MM.1S (cell line): Measurements from ENCODE around the gene OR7D4.

ENCODE experiments used
- DNase-seq: peaks from one replicate; pipeline ENCODE4 v3.0.0-alpha.2; 2015
- H2AFZ ChIP-seq: fragments of 300-600 bp; sonication (generic); 2 replicates; pipeline ENCODE4 v1.6.0; 2016; ENCODE audit warnings: antibody characterized with exemption, low read length
- H3F3A ChIP-seq: fragments of 300-600 bp; sonication (generic); 2 replicates; pipeline ENCODE4 v1.6.1; 2016; ENCODE audit warnings: mild to moderate bottlenecking, antibody characterized with exemption, low read length, moderate library complexity, mixed read lengths; ENCODE audit not compliant: insufficient read depth
- H3K27ac ChIP-seq: fragments of 300-600 bp; sonication (generic); 2 replicates; pipeline ENCODE4 v1.5.1; 2016; ENCODE audit warnings: mild to moderate bottlenecking, low read length
- H3K27me3 ChIP-seq: fragments of 300-600 bp; sonication (generic); replicated peaks from 2 replicates; pipeline ENCODE4 v1.6.0; 2016; ENCODE audit warnings: low read length; ENCODE audit not compliant: insufficient read depth
- H3K36me3 ChIP-seq: fragments of 300-600 bp; sonication (generic); replicated peaks from 2 replicates; pipeline ENCODE4 v1.6.1; 2016; ENCODE audit warnings: mild to moderate bottlenecking, low read length, mixed read lengths; ENCODE audit not compliant: insufficient read depth
- H3K4me1 ChIP-seq: fragments of 300-600 bp; sonication (generic); 2 replicates; pipeline ENCODE4 v1.6.1; 2016; ENCODE audit warnings: low read length, mixed read lengths
- H3K4me2 ChIP-seq: fragments of 300-600 bp; sonication (generic); 2 replicates; pipeline ENCODE4 v1.6.0; 2016; ENCODE audit warnings: low read depth, low read length
- H3K4me3 ChIP-seq: fragments of 300-600 bp; sonication (generic); 2 replicates; pipeline ENCODE4 v1.5.1; 2016; ENCODE audit warnings: low read length, mixed read lengths
- H3K79me2 ChIP-seq: fragments of 300-600 bp; sonication (generic); 2 replicates; pipeline ENCODE4 v1.6.1; 2016; ENCODE audit warnings: mixed run types, low read length, mixed read lengths
- H3K9ac ChIP-seq: fragments of 300-600 bp; sonication (generic); 2 replicates; pipeline ENCODE4 v1.6.1; 2016; ENCODE audit warnings: low read length, mixed read lengths
- H3K9me2 ChIP-seq: fragments of 300-600 bp; sonication (generic); replicated peaks from 2 replicates; pipeline ENCODE4 v1.6.1; 2016; ENCODE audit warnings: mild to moderate bottlenecking, low read length, mixed read lengths; ENCODE audit not compliant: insufficient read depth
- H3K9me3 ChIP-seq: fragments of 300-600 bp; sonication (generic); replicated peaks from 2 replicates; pipeline ENCODE4 v1.6.1; 2016; ENCODE audit warnings: mild to moderate bottlenecking, low read length, mixed read lengths; ENCODE audit not compliant: insufficient read depth
- H4K20me1 ChIP-seq: fragments of 300-600 bp; sonication (generic); 2 replicates; pipeline ENCODE4 v1.6.1; 2016; ENCODE audit warnings: mild to moderate bottlenecking, low read length, moderate library complexity, mixed read lengths; ENCODE audit not compliant: insufficient read depth
- EZH2 ChIP-seq: fragments of 300-600 bp; sonication (generic); optimal IDR thresholded peaks from 2 replicates; pipeline ENCODE3; 2017; ENCODE audit warnings: low read depth, mild to moderate bottlenecking, antibody characterized with exemption, low read length, mixed read lengths
- EZH2phosphoT487 ChIP-seq: fragments of 300-600 bp; sonication (generic); IDR thresholded peaks from 2 replicates; pipeline ENCODE4 v1.6.1; 2018; ENCODE audit warnings: antibody characterized with exemption, low read length
- TF ChIP-seq, protein P1 (sequence below): fragments of 300-600 bp; sonication (generic); IDR thresholded peaks from 2 replicates; pipeline ENCODE4 v1.5.1; 2016; ENCODE audit warnings: antibody characterized with exemption, low read length, mixed read lengths

OR7D4 gene

DNA sequence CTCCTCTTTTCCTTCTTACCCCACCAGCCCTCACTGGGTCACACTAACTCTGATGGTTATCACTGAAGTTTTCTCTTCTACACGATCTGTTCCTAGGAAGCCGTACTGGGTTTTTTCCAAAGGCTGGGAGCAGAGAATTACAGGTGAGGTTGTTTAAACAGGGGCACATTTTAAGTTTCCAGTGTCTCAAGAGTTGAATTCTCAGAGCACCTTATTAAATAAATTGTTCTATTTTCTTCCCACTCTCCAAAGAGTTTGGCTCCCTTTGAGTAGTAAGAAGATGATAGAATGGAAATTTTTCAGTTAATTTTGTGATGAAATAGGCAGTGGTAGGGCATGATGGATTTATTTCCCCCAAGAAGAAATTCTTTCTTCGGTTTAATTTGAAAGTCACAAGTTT is at the start of gene OR7D4:
TSS of gene OR7D4 (minus strand) at position 101 of the 400 bp plus-strand sequence. CDS start 4,752 bp downstream, outside the sequence.
- Histone ChIP-seq H4K20me1 (no peaks in the 10 kb centered on the region), H3K9me3 (no peaks in the 10 kb centered on the region), H3K4me2 (no peak within 1 kb of the TSS), H3K27ac (no peak within 1 kb of the TSS), H3K9me2 (no peaks in the 10 kb centered on the region), H3K4me3 (no peak within 1 kb of the TSS), H2AFZ (no peak within 1 kb of the TSS), H3K79me2 (no peaks in the 10 kb centered on the region), H3K9ac (no peak within 1 kb of the TSS), H3K4me1 (no peaks in the 10 kb centered on the region), H3F3A (no peaks in the 10 kb centered on the region), H3K36me3 (no peaks in the 10 kb centered on the region), H3K27me3 (no peaks in the 10 kb centered on the region; the same call in 1 of the 2 replicates)
- DNase-seq: no peak
- TF ChIP-seq EZH2phosphoT487 (no peak), EZH2 (no peak)
- TF ChIP-seq, protein P1, sequence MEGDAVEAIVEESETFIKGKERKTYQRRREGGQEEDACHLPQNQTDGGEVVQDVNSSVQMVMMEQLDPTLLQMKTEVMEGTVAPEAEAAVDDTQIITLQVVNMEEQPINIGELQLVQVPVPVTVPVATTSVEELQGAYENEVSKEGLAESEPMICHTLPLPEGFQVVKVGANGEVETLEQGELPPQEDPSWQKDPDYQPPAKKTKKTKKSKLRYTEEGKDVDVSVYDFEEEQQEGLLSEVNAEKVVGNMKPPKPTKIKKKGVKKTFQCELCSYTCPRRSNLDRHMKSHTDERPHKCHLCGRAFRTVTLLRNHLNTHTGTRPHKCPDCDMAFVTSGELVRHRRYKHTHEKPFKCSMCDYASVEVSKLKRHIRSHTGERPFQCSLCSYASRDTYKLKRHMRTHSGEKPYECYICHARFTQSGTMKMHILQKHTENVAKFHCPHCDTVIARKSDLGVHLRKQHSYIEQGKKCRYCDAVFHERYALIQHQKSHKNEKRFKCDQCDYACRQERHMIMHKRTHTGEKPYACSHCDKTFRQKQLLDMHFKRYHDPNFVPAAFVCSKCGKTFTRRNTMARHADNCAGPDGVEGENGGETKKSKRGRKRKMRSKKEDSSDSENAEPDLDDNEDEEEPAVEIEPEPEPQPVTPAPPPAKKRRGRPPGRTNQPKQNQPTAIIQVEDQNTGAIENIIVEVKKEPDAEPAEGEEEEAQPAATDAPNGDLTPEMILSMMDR: no peak

DNA sequence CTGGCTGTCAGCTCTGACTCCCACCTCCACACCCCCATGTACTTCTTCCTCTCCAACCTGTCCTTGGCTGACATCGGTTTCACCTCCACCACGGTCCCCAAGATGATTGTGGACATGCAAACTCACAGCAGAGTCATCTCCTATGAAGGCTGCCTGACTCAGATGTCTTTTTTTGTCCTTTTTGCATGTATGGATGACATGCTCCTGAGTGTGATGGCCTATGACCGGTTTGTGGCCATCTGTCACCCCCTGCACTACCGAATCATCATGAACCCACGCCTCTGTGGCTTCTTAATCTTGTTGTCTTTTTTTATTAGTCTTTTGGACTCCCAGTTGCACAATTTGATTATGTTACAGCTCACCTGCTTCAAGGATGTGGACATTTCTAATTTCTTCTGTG is 31.8 kb upstream of the OR7D4 start:
- Histone ChIP-seq H3K27me3 (peaks cover 11% of the 10 kb centered on the region; the same call in 1 of the 2 replicates), H3F3A (no peaks in the 10 kb centered on the region), H3K27ac (no peak overlapping the region), H3K36me3 (no peaks in the 10 kb centered on the region), H3K9me2 (no peaks in the 10 kb centered on the region), H3K79me2 (no peaks in the 10 kb centered on the region), H3K4me3 (no peak overlapping the region), H4K20me1 (no peaks in the 10 kb centered on the region), H3K4me2 (no peak overlapping the region), H3K9ac (no peak overlapping the region), H2AFZ (no peak overlapping the region), H3K9me3 (no peaks in the 10 kb centered on the region), H3K4me1 (no peaks in the 10 kb centered on the region)
- DNase-seq: no peak
- no peak for TF ChIP-seq EZH2phosphoT487
- TF ChIP-seq EZH2: no peak
- TF ChIP-seq, protein P1: no peak

DNA sequence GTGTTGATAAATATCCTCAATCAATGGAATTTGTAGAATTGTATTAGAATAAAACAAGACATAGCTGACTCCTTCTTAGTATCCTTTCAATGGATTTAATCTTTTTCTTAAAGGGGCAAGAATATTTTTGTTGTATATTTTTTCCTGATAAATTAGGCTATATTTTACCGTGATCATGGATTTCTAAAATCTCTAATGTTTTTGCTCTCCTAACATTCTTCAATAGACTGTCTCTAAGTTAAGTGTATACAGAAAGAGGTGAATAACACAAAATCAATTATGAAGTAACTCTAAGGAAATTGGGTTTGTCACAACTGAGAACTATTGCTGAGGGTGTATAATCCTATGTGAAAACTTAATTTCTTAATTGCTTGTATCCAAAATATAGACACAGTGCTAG is 31.2 kb upstream of the OR7D4 start, which contains the start of gene OR7E24:
TSS of gene OR7E24 (plus strand) at position 301 of the 400 bp plus-strand sequence. CDS start 114 bp downstream, outside the sequence.
- no peaks in the 10 kb centered on the region for H3K36me3 ChIP-seq
- H4K20me1 ChIP-seq: no peaks in the 10 kb centered on the region
- no peaks in the 10 kb centered on the region for H3K4me1 ChIP-seq
- no peak within 1 kb of the TSS for H3K4me2 ChIP-seq
- H2AFZ ChIP-seq: no peak within 1 kb of the TSS
- no peaks in the 10 kb centered on the region for H3K9me2 ChIP-seq
- no peak within 1 kb of the TSS for H3K9ac ChIP-seq
- TF ChIP-seq EZH2phosphoT487 (no peak), EZH2 (no peak)
- TF ChIP-seq, protein P1: no peak
- H3F3A ChIP-seq: no peaks in the 10 kb centered on the region
- no peak for DNase-seq
- no peak within 1 kb of the TSS for H3K27ac ChIP-seq
- no peaks in the 10 kb centered on the region for H3K79me2 ChIP-seq
- H3K9me3 ChIP-seq: no peaks in the 10 kb centered on the region
- H3K27me3 ChIP-seq: peaks cover 11% of the 10 kb centered on the region; the same call in 1 of the 2 replicates
- H3K4me3 ChIP-seq: no peak within 1 kb of the TSS
